ENCODE data around the gene PLPPR3.

PLPPR3 gene

GRCh38 chr19:821825-822503, at the start of gene PLPPR3:
PLPPR3 (minus strand) TSS chr19:821955; CDS start chr19:821559, 396 bp downstream.
- in situ Hi-C loops (cut with MboI; ENCODE audit: low sequenced_read_pairs), result no loop called here

GRCh38 chr19:870963-871401, 49.2 kb upstream of the PLPPR3 start:
- in situ Hi-C loops (cut with MboI; ENCODE audit: low sequenced_read_pairs), result no loop called here

- in situ Hi-C loops (cut with MboI; ENCODE audit: low sequenced_read_pairs), result no loop called here
These were observed 48.6 kb upstream of the PLPPR3 start for GRCh38 chr19:870314-870713.

GRCh38 chr19:869245-870177, 47.8 kb upstream of the PLPPR3 start:
- in situ Hi-C loops (cut with MboI; ENCODE audit: low sequenced_read_pairs), result no loop called here

- in situ Hi-C loops (cut with MboI; ENCODE audit: low sequenced_read_pairs), result no loop called here
These were observed 46.9 kb upstream of the PLPPR3 start for GRCh38 chr19:868458-869244.

- in situ Hi-C loops (cut with MboI; ENCODE audit: low sequenced_read_pairs), result no loop called here
These were observed 46.2 kb upstream of the PLPPR3 start for GRCh38 chr19:867855-868457.

- in situ Hi-C loops (cut with MboI; ENCODE audit: low sequenced_read_pairs), result no loop called here
These were observed 45.6 kb upstream of the PLPPR3 start for GRCh38 chr19:867301-867793.

GRCh38 chr19:866769-867300, 45.1 kb upstream of the PLPPR3 start:
- in situ Hi-C loops (cut with MboI; ENCODE audit: low sequenced_read_pairs), result no loop called here

- in situ Hi-C loops (cut with MboI; ENCODE audit: low sequenced_read_pairs), result no loop called here
These were observed 41.5 kb upstream of the PLPPR3 start for GRCh38 chr19:863315-863620.

GRCh38 chr19:862581-863314, 41.0 kb upstream of the PLPPR3 start:
- in situ Hi-C loops (cut with MboI; ENCODE audit: low sequenced_read_pairs), result no loop called here

GRCh38 chr19:861756-862580, 40.2 kb upstream of the PLPPR3 start:
- in situ Hi-C loops (cut with MboI; ENCODE audit: low sequenced_read_pairs), result no loop called here

GRCh38 chr19:861141-861755, 39.5 kb upstream of the PLPPR3 start:
- in situ Hi-C loops (cut with MboI; ENCODE audit: low sequenced_read_pairs), result no loop called here

- in situ Hi-C loops (cut with MboI; ENCODE audit: low sequenced_read_pairs), result no loop called here
These were observed 37.4 kb upstream of the PLPPR3 start, which contains the start of gene CFD for GRCh38 chr19:858868-859843. CFD (plus strand) TSS chr19:859664; CDS start chr19:859690, 26 bp downstream.

GRCh38 chr19:858284-858683, 36.5 kb upstream of the PLPPR3 start:
- in situ Hi-C loops (cut with MboI; ENCODE audit: low sequenced_read_pairs), result no loop called here

GRCh38 chr19:855566-856120, 33.9 kb upstream of the PLPPR3 start:
- in situ Hi-C loops (cut with MboI; ENCODE audit: low sequenced_read_pairs), result no loop called here

- in situ Hi-C loops (cut with MboI; ENCODE audit: low sequenced_read_pairs), result no loop called here
These were observed 33.4 kb upstream of the PLPPR3 start for GRCh38 chr19:855142-855541.

GRCh38 chr19:854549-854948, 32.8 kb upstream of the PLPPR3 start:
- in situ Hi-C loops (cut with MboI; ENCODE audit: low sequenced_read_pairs), result no loop called here

All from HL-60/S4 (cell line).